ENCODE measurements around the gene SLC44A5. TPM values are rescaled to one million over a fixed set of nuclear protein-coding genes. Genes with fewer than 3 reads are reported as not detected.
"Not testable (repeated sequence)": the region's sequence is repeated elsewhere in the genome, so short reads cannot be mapped to it uniquely, and the experiment has no call there.

The SLC44A5 gene
- total RNA-seq, 1 donor from 2014 or later: 3.7 TPM

GRCh38 chr1:75421371-75421770 is 189.5 kb downstream of the SLC44A5 start:
- TF ChIP-seq CTCF (IDR thresholded peaks at IDR 0.05; ENCODE audit: insufficient read depth, low read length, poor library complexity, severe bottlenecking): no peak
- Histone ChIP-seq H3K36me3 (ENCODE audit: control insufficient read depth, insufficient read depth, low read length) (no peaks in the 10 kb centered on the region), H3K4me3 (ENCODE audit: low read depth, low read length) (no peak overlapping the region), H3K27me3 (ENCODE audit: control insufficient read depth, insufficient read depth, low read length) (no peaks in the 10 kb centered on the region)
- DNase-seq (ENCODE audit: low read depth): no peak

- Histone ChIP-seq H3K36me3 (ENCODE audit: control insufficient read depth, insufficient read depth, low read length) (no peaks in the 10 kb centered on the region), H3K4me3 (ENCODE audit: low read depth, low read length) (no peak overlapping the region), H3K27me3 (ENCODE audit: control insufficient read depth, insufficient read depth, low read length) (no peaks in the 10 kb centered on the region)
- TF ChIP-seq CTCF (IDR thresholded peaks at IDR 0.05; ENCODE audit: insufficient read depth, low read length, poor library complexity, severe bottlenecking): no peak
- no peak for DNase-seq (ENCODE audit: low read depth)
Observed at GRCh38 chr1:75415187-75415586, 195.7 kb downstream of the SLC44A5 start.

- no peaks in the 10 kb centered on the region for H3K36me3 ChIP-seq (ENCODE audit: control insufficient read depth, insufficient read depth, low read length)
- no peak for TF ChIP-seq CTCF (IDR thresholded peaks at IDR 0.05; ENCODE audit: insufficient read depth, low read length, poor library complexity, severe bottlenecking)
- no peaks in the 10 kb centered on the region for H3K27me3 ChIP-seq (ENCODE audit: control insufficient read depth, insufficient read depth, low read length)
- no peak for DNase-seq (ENCODE audit: low read depth)
- no peak overlapping the region for H3K4me3 ChIP-seq (ENCODE audit: low read depth, low read length)
Observed at GRCh38 chr1:75412616-75413015, 198.3 kb downstream of the SLC44A5 start.

- not testable (repeated sequence) for DNase-seq (ENCODE audit: low read depth); H3K27me3 ChIP-seq (ENCODE audit: control insufficient read depth, insufficient read depth, low read length); H3K4me3 ChIP-seq (ENCODE audit: low read depth, low read length); H3K36me3 ChIP-seq (ENCODE audit: control insufficient read depth, insufficient read depth, low read length)
Observed at GRCh38 chr1:75404681-75405080, 206.2 kb downstream of the SLC44A5 start.

GRCh38 chr1:75403147-75403646 is 207.7 kb downstream of the SLC44A5 start:
- not testable (repeated sequence) for H3K36me3 ChIP-seq (ENCODE audit: control insufficient read depth, insufficient read depth, low read length); DNase-seq (ENCODE audit: low read depth); H3K4me3 ChIP-seq (ENCODE audit: low read depth, low read length); H3K27me3 ChIP-seq (ENCODE audit: control insufficient read depth, insufficient read depth, low read length)

GRCh38 chr1:75400716-75401115 is 210.2 kb downstream of the SLC44A5 start:
- no peak for TF ChIP-seq CTCF (IDR thresholded peaks at IDR 0.05; ENCODE audit: insufficient read depth, low read length, poor library complexity, severe bottlenecking)
- Histone ChIP-seq H3K27me3 (ENCODE audit: control insufficient read depth, insufficient read depth, low read length) (no peaks in the 10 kb centered on the region), H3K36me3 (ENCODE audit: control insufficient read depth, insufficient read depth, low read length) (no peaks in the 10 kb centered on the region), H3K4me3 (ENCODE audit: low read depth, low read length) (no peak overlapping the region)
- DNase-seq (ENCODE audit: low read depth): no peak

GRCh38 chr1:75396745-75397144 is 214.2 kb downstream of the SLC44A5 start:
- Histone ChIP-seq H3K27me3 (ENCODE audit: control insufficient read depth, insufficient read depth, low read length) (no peaks in the 10 kb centered on the region), H3K36me3 (ENCODE audit: control insufficient read depth, insufficient read depth, low read length) (no peaks in the 10 kb centered on the region), H3K4me3 (ENCODE audit: low read depth, low read length) (no peak overlapping the region)
- TF ChIP-seq CTCF (IDR thresholded peaks at IDR 0.05; ENCODE audit: insufficient read depth, low read length, poor library complexity, severe bottlenecking): no peak
- DNase-seq (ENCODE audit: low read depth): no peak

Data from kidney epithelial cell (primary cell).